ENCODE measurements around the gene CFAP97D2. TPM values are rescaled to one million over a fixed set of nuclear protein-coding genes. Genes with fewer than 3 reads are reported as not detected.

Gene CFAP97D2
- total RNA-seq, 1 donor from 2014 or later: not detected

GRCh38 chr13:114236227-114236626 is 57.2 kb downstream of the CFAP97D2 start:
- Mint-ChIP-seq H3K4me1 (ENCODE audit: unreplicated experiment) (peaks cover 10% of the 10 kb centered on the region), H3K27ac (peak overlapping the region; percentile 74), H3K36me3 (peaks cover 14% of the 10 kb centered on the region), H3K27me3 (peaks cover 13% of the 10 kb centered on the region), H3K4me3 (peak overlapping the region; percentile 94), H3K9me3 (no peaks in the 10 kb centered on the region)
- DNase-seq (ENCODE audit: extremely low spot score, unreplicated experiment): no peak
- TF ChIP-seq CTCF (conservative IDR thresholded peaks at IDR 0.05): no peak

GRCh38 chr13:114237415-114238112 is 58.5 kb downstream of the CFAP97D2 start:
- peaks cover 5% of the 10 kb centered on the region for H3K27me3 Mint-ChIP-seq
- H3K27ac Mint-ChIP-seq: no peak overlapping the region
- no peaks in the 10 kb centered on the region for H3K9me3 Mint-ChIP-seq
- H3K4me1 Mint-ChIP-seq (ENCODE audit: unreplicated experiment): peaks cover 10% of the 10 kb centered on the region
- DNase-seq (ENCODE audit: extremely low spot score, unreplicated experiment): no peak
- TF ChIP-seq CTCF (conservative IDR thresholded peaks at IDR 0.05): no peak
- peak overlapping the region; percentile 57 for H3K4me3 Mint-ChIP-seq
- H3K36me3 Mint-ChIP-seq: peaks cover 23% of the 10 kb centered on the region

GRCh38 chr13:114241918-114242317 is 62.9 kb downstream of the CFAP97D2 start:
- no peak overlapping the region for H3K4me3 Mint-ChIP-seq
- H3K27ac Mint-ChIP-seq: no peak overlapping the region
- no peak for DNase-seq (ENCODE audit: extremely low spot score, unreplicated experiment)
- no peak for TF ChIP-seq CTCF (conservative IDR thresholded peaks at IDR 0.05)
- H3K36me3 Mint-ChIP-seq: peaks cover 36% of the 10 kb centered on the region
- H3K4me1 Mint-ChIP-seq (ENCODE audit: unreplicated experiment): no peaks in the 10 kb centered on the region
- H3K27me3 Mint-ChIP-seq: no peaks in the 10 kb centered on the region
- no peaks in the 10 kb centered on the region for H3K9me3 Mint-ChIP-seq

GRCh38 chr13:114243971-114244370 is 64.9 kb downstream of the CFAP97D2 start:
- Mint-ChIP-seq H3K4me1 (ENCODE audit: unreplicated experiment) (no peaks in the 10 kb centered on the region), H3K27me3 (no peaks in the 10 kb centered on the region), H3K4me3 (no peak overlapping the region), H3K27ac (no peak overlapping the region), H3K36me3 (peaks cover 30% of the 10 kb centered on the region), H3K9me3 (no peaks in the 10 kb centered on the region)
- no peak for DNase-seq (ENCODE audit: extremely low spot score, unreplicated experiment)
- no peak for TF ChIP-seq CTCF (conservative IDR thresholded peaks at IDR 0.05)

GRCh38 chr13:114244637-114245036 is 65.6 kb downstream of the CFAP97D2 start:
- Mint-ChIP-seq H3K27ac (no peak overlapping the region), H3K4me1 (ENCODE audit: unreplicated experiment) (no peaks in the 10 kb centered on the region), H3K27me3 (no peaks in the 10 kb centered on the region), H3K9me3 (no peaks in the 10 kb centered on the region), H3K4me3 (no peak overlapping the region), H3K36me3 (peaks cover 27% of the 10 kb centered on the region)
- no peak for DNase-seq (ENCODE audit: extremely low spot score, unreplicated experiment)
- no peak for TF ChIP-seq CTCF (conservative IDR thresholded peaks at IDR 0.05)

Data from type B pancreatic cell (in vitro differentiated cells).